GM21381 (cell line): ENCODE results near the gene S100A5.

ENCODE experiments used
- ATAC-seq: cut with Tn5 transposase; IDR thresholded peaks from one replicate; pipeline ENCODE4 v1.9.1; 2021; ENCODE audit warnings: mild to moderate bottlenecking, moderate library complexity; ENCODE audit not compliant: unreplicated experiment

Gene S100A5

GRCh38 chr1:153548722-153549688 lies 8.3 kb upstream of the S100A5 start, which contains the start of gene S100A3:
TSS of gene S100A3 (minus strand) at chr1:153549258. CDS start at chr1:153548485, 773 bp downstream.
- no peak for ATAC-seq

- ATAC-seq = no peak
Observed at GRCh38 chr1:153547560-153548551, 7.1 kb upstream of the S100A5 start.

- no peak for ATAC-seq
Observed at GRCh38 chr1:153546796-153547559, 6.2 kb upstream of the S100A5 start.

- no peak for ATAC-seq
Observed at GRCh38 chr1:153546371-153546770, 5.6 kb upstream of the S100A5 start.

GRCh38 chr1:153545067-153546055 lies 4.6 kb upstream of the S100A5 start, which contains the start of gene S100A4:
TSS of gene S100A4 (minus strand) at chr1:153545806. CDS start at chr1:153544794, 1,012 bp downstream.
- ATAC-seq = peak; percentile 57

- ATAC-seq = no peak
Observed at GRCh38 chr1:153544453-153545066, 3.8 kb upstream of the S100A5 start.

- ATAC-seq = no peak
Observed at GRCh38 chr1:153543736-153544135, 3.0 kb upstream of the S100A5 start.

GRCh38 chr1:153542956-153543711 lies 2.4 kb upstream of the S100A5 start:
- ATAC-seq = no peak

- no peak for ATAC-seq
Observed at GRCh38 chr1:153541641-153542590, 1.2 kb upstream of the S100A5 start.

GRCh38 chr1:153539395-153540093 lies 1.2 kb downstream of the S100A5 start:
- no peak for ATAC-seq

- ATAC-seq = no peak
Observed at GRCh38 chr1:153538315-153538821, 2.4 kb downstream of the S100A5 start.

- no peak for ATAC-seq
Observed at GRCh38 chr1:153537376-153537730, 3.4 kb downstream of the S100A5 start.

- no peak for ATAC-seq
Observed at GRCh38 chr1:153536671-153537375, 3.9 kb downstream of the S100A5 start.

GRCh38 chr1:153536012-153536670 lies 4.6 kb downstream of the S100A5 start:
- ATAC-seq = no peak
